Measurements from ENCODE around the gene AGTRAP.

AGTRAP gene

GRCh38 chr1:11706292-11706691 is 29.6 kb upstream of the AGTRAP start:
- DNase-seq (ENCODE audit: low read depth), result no peak

- no peak for DNase-seq (ENCODE audit: low read depth)
Measured at GRCh38 chr1:11707621-11708276, 28.2 kb upstream of the AGTRAP start.

- DNase-seq (ENCODE audit: low read depth), result no peak
Measured at GRCh38 chr1:11708554-11709350, 27.2 kb upstream of the AGTRAP start.

- no peak for DNase-seq (ENCODE audit: low read depth)
Measured at GRCh38 chr1:11711490-11711889, 24.4 kb upstream of the AGTRAP start.

- no peak for DNase-seq (ENCODE audit: low read depth)
Measured at GRCh38 chr1:11712285-11712684, 23.7 kb upstream of the AGTRAP start.

- DNase-seq (ENCODE audit: low read depth), result no peak
Measured at GRCh38 chr1:11713095-11713494, 22.8 kb upstream of the AGTRAP start.

- no peak for DNase-seq (ENCODE audit: low read depth)
Measured at GRCh38 chr1:11714831-11715575, 20.9 kb upstream of the AGTRAP start.

GRCh38 chr1:11719313-11720032 is 16.5 kb upstream of the AGTRAP start:
- peak; percentile 45 for DNase-seq (ENCODE audit: low read depth)

GRCh38 chr1:11720033-11720376 is 15.9 kb upstream of the AGTRAP start:
- DNase-seq (ENCODE audit: low read depth), result no peak

GRCh38 chr1:11720525-11720924 is 15.4 kb upstream of the AGTRAP start:
- no peak for DNase-seq (ENCODE audit: low read depth)

- no peak for DNase-seq (ENCODE audit: low read depth)
Measured at GRCh38 chr1:11721311-11721710, 14.6 kb upstream of the AGTRAP start.

GRCh38 chr1:11722538-11722937 is 13.4 kb upstream of the AGTRAP start:
- no peak for DNase-seq (ENCODE audit: low read depth)

- no peak for DNase-seq (ENCODE audit: low read depth)
Measured at GRCh38 chr1:11725616-11726015, 10.3 kb upstream of the AGTRAP start.

- no peak for DNase-seq (ENCODE audit: low read depth)
Measured at GRCh38 chr1:11727119-11727518, 8.8 kb upstream of the AGTRAP start.

GRCh38 chr1:11728126-11728806 is 7.7 kb upstream of the AGTRAP start:
- no peak for DNase-seq (ENCODE audit: low read depth)

GRCh38 chr1:11729155-11729497 is 6.8 kb upstream of the AGTRAP start:
- no peak for DNase-seq (ENCODE audit: low read depth)

GRCh38 chr1:11729498-11730428 is 6.2 kb upstream of the AGTRAP start:
- no peak for DNase-seq (ENCODE audit: low read depth)

GRCh38 chr1:11730429-11730891 is 5.5 kb upstream of the AGTRAP start:
- peak; percentile 65 for DNase-seq (ENCODE audit: low read depth)

- DNase-seq (ENCODE audit: low read depth), result peak; percentile 82
Measured at GRCh38 chr1:11731691-11732283, 4.1 kb upstream of the AGTRAP start.

- DNase-seq (ENCODE audit: low read depth), result no peak
Measured at GRCh38 chr1:11733306-11733705, 2.6 kb upstream of the AGTRAP start.
